WTC11 (cell line): Measurements from ENCODE around the gene NDUFS6. TPM values are rescaled to one million over a fixed set of nuclear protein-coding genes. Genes with fewer than 3 reads are reported as not detected.

Source experiments
- ATF2 ChIP-seq: sonication (generic); formaldehyde crosslinking; IDR thresholded peaks from 2 replicates; pipeline ENCODE4 v1.8.1; 2022; ENCODE audit warnings: low read depth, missing genetic modification reagents, borderline replicate concordance
- CBFB ChIP-seq: sonication (generic); formaldehyde crosslinking; IDR thresholded peaks from 2 replicates; pipeline ENCODE4 v1.8.1; 2022; ENCODE audit warnings: mild to moderate bottlenecking, low read depth, missing genetic modification reagents
- CTCF ChIP-seq: fragments of 200-600 bp; IDR thresholded peaks from 2 replicates; pipeline ENCODE4 v1.8.0; 2022; ENCODE audit warnings: antibody characterized with exemption
- FOXP4 ChIP-seq: sonication (generic); formaldehyde crosslinking; IDR thresholded peaks from 2 replicates; pipeline ENCODE4 v1.8.0; 2022; ENCODE audit warnings: mild to moderate bottlenecking, missing genetic modification reagents
- GABPB1 ChIP-seq: sonication (generic); formaldehyde crosslinking; IDR thresholded peaks from 2 replicates; pipeline ENCODE4 v1.8.1; 2023; ENCODE audit warnings: mild to moderate bottlenecking, missing genetic modification reagents
- GRHL2 ChIP-seq: fragments of 250-450 bp; sonication (Bioruptor Pico); IDR thresholded peaks from 2 replicates; pipeline ENCODE4 v1.8.0; 2022; ENCODE audit warnings: mild to moderate bottlenecking, moderate library complexity; ENCODE audit not compliant: insufficient replicate concordance, severe bottlenecking
- GTF2I ChIP-seq: fragments of 250-450 bp; sonication (Bioruptor Pico); conservative IDR thresholded peaks from 2 replicates; pipeline ENCODE4 v1.4.0; 2021; ENCODE audit warnings: mild to moderate bottlenecking
- MAX ChIP-seq: sonication (generic); formaldehyde crosslinking; IDR thresholded peaks from 2 replicates; pipeline ENCODE4 v1.8.0; 2022; ENCODE audit warnings: mild to moderate bottlenecking, missing genetic modification reagents
- MXD4 ChIP-seq: fragments of 250-450 bp; sonication (Bioruptor Pico); IDR thresholded peaks from 2 replicates; pipeline ENCODE4 v1.8.0; 2021; ENCODE audit warnings: mild to moderate bottlenecking, moderate library complexity, borderline replicate concordance
- PREB ChIP-seq: sonication (generic); formaldehyde crosslinking; IDR thresholded peaks from 2 replicates; pipeline ENCODE4 v1.8.1; 2022; ENCODE audit warnings: mild to moderate bottlenecking, missing genetic modification reagents, moderate library complexity, borderline replicate concordance
- RELA ChIP-seq: sonication (generic); formaldehyde crosslinking; IDR thresholded peaks from 2 replicates; pipeline ENCODE4 v1.8.1; 2022; ENCODE audit warnings: missing genetic modification reagents, mild to moderate bottlenecking, borderline replicate concordance
- SMAD3 ChIP-seq: sonication (generic); formaldehyde crosslinking; IDR thresholded peaks from 2 replicates; pipeline ENCODE4 v1.8.0; 2022; ENCODE audit warnings: missing genetic modification reagents, mild to moderate bottlenecking, borderline replicate concordance
- STAT6 ChIP-seq: sonication (generic); formaldehyde crosslinking; conservative IDR thresholded peaks from 2 replicates; pipeline ENCODE4 v1.8.1; 2023; ENCODE audit warnings: mild to moderate bottlenecking, low read depth, missing genetic modification reagents, moderate library complexity
- TCF7 ChIP-seq: sonication (generic); formaldehyde crosslinking; IDR thresholded peaks from 2 replicates; pipeline ENCODE4 v1.8.0; 2022; ENCODE audit warnings: mild to moderate bottlenecking, low read depth, missing genetic modification reagents, moderate library complexity
- USF2 ChIP-seq: sonication (generic); formaldehyde crosslinking; IDR thresholded peaks from 2 replicates; pipeline ENCODE4 v1.8.1; 2023; ENCODE audit warnings: mild to moderate bottlenecking, missing genetic modification reagents, moderate library complexity
- ZNF121 ChIP-seq: sonication (generic); formaldehyde crosslinking; IDR thresholded peaks from 2 replicates; pipeline ENCODE4 v1.8.0; 2023; ENCODE audit warnings: missing genetic modification reagents
- ZNF317 ChIP-seq: sonication (generic); formaldehyde crosslinking; IDR thresholded peaks from 2 replicates; pipeline ENCODE4 v1.8.1; 2023; ENCODE audit warnings: low read depth, mild to moderate bottlenecking, moderate library complexity, missing genetic modification reagents, borderline replicate concordance
- ZNF425 ChIP-seq: fragments of 250-450 bp; sonication (Bioruptor Pico); conservative IDR thresholded peaks from 2 replicates; pipeline ENCODE4 v1.9.0; 2021; ENCODE audit warnings: mild to moderate bottlenecking
- ZNF532 ChIP-seq: fragments of 250-450 bp; sonication (Bioruptor Pico); IDR thresholded peaks from 2 replicates; pipeline ENCODE4 v1.9.0; 2021; ENCODE audit warnings: mild to moderate bottlenecking, borderline replicate concordance
- total RNA-seq: library from RNA; stranded (reverse); gene quantifications from 3 replicates; pipeline ENCODE4 v1.2.3, GENCODE V29; 2021

NDUFS6 gene
- total RNA-seq, 1 experiment from 2014 or later = 84.3 TPM

GRCh38 chr5:1799602-1800471 lies 1.4 kb upstream of the NDUFS6 start, which contains the start of gene MRPL36 (continued):
- TF ChIP-seq GRHL2 (CRISPR knock-in tag) = no peak
- no peak for TF ChIP-seq GABPB1 (CRISPR knock-in tag)
- no peak for TF ChIP-seq STAT6 (CRISPR knock-in tag)
- TF ChIP-seq PREB (CRISPR knock-in tag) = no peak
- no peak for TF ChIP-seq ATF2
- TF ChIP-seq FOXP4 (CRISPR knock-in tag) = peak; percentile 46; the same call in 1 of the 2 replicates
- no peak for TF ChIP-seq CBFB (CRISPR knock-in tag)
- TF ChIP-seq SMAD3 (CRISPR knock-in tag) = peak; percentile 92
- no peak for TF ChIP-seq TCF7
- peak; percentile 81 for TF ChIP-seq MAX (CRISPR knock-in tag)
- peak; percentile 99 for TF ChIP-seq USF2
- TF ChIP-seq ZNF425 (CRISPR knock-in tag) = no peak
- no peak for TF ChIP-seq CTCF
- no peak for TF ChIP-seq GTF2I (CRISPR knock-in tag)
- TF ChIP-seq RELA (CRISPR knock-in tag) = no peak
- TF ChIP-seq MXD4 (CRISPR knock-in tag) = no peak
- TF ChIP-seq ZNF121 = no peak
- TF ChIP-seq ZNF532 = no peak
- no peak for TF ChIP-seq ZNF317 (CRISPR knock-in tag)
